GM19099 (cell line): ENCODE results near the gene CTPS2.

ENCODE experiments used
- POLR2A ChIP-seq: IDR thresholded peaks from 3 replicates; pipeline ENCODE4 v1.6.1; 2011; ENCODE audit warnings: low read depth; ENCODE audit not compliant: insufficient read length; ENCODE audit errors: extremely low read depth

CTPS2 gene

DNA sequence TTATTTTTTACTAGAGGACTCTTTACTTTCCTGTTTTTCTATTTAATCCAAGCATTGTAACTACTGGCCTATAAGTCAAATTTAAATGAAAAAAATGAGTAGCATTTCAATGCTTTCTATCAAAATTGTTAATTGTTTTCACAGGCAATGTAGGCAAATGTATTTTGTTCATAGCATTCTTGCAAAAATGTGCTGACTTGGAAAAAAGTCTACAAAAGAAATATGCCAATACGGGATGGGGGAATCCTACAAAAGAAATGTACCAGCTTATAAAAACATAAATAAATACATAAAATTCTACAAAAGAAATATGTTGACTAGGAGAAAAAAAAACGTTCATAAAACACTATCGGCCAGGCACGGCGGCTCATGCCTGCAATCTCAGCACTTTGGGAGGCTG lies 77.4 kb downstream of the CTPS2 start:
- TF ChIP-seq POLR2A = no peak

GRCh38 chrX:16633754-16634153 lies 78.7 kb downstream of the CTPS2 start:
- no peak for TF ChIP-seq POLR2A

GRCh38 chrX:16629909-16630308 lies 82.6 kb downstream of the CTPS2 start:
- TF ChIP-seq POLR2A = no peak

GRCh38 chrX:16628946-16629595 lies 83.4 kb downstream of the CTPS2 start:
- TF ChIP-seq POLR2A = no peak

DNA sequence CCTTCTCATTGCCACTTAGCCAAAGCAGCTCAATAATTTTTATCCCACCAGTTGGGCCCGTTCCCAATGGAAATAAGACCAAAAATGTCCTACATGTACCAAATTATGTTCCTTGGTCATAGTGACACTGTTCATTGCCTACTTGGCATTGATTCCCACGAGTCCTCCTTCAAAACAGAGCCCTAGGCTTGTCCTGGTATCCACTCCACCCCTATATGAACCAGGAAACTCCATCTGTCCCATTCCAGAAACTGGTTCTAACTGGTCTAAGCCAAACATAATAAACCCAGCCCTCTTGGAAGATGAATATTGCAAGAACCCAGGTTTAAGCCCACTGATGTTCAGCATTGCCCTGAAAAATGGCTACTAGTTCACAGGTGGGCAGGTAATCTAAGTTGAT lies 93.4 kb downstream of the CTPS2 start:
- TF ChIP-seq POLR2A = no peak

DNA sequence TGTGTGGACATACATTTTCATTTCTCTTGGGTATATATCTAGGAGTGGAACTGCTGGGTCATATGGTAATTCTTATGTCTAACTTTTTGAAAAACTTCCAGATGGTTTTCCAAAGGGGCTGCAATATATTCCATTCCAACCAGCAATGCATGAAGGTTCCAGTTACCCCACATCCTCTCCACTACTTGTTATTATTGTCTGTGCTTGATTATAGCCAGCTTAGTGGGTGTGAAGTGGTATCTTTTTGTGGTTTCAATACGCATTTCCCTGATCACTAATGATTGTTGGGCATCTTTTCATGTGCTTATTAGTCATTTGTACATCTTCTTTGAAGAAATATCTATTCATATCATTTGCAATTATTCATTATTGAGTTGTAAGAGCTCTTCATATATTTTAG lies 94.0 kb downstream of the CTPS2 start:
- TF ChIP-seq POLR2A = no peak

DNA sequence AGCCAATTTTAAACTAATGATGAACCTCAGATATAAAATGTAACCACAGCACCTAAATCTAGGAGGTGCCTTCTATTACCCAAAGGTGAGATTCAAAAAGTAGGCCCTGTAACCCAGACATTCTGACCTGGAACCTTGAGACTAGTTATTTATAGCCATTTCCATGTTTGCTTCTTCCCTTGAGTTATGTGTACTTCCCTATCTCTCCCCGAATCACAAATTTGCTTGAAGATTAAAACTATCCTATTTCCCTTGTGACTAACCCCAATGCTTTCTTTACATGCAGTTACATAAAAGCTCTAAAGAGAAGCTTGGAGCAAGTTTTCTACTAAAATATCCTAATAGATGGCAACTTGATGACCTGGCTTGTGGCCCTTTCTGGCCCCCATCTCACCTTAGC lies 95.1 kb downstream of the CTPS2 start:
- TF ChIP-seq POLR2A = no peak

GRCh38 chrX:16612257-16612897 lies 100.1 kb downstream of the CTPS2 start:
- TF ChIP-seq POLR2A = no peak

DNA sequence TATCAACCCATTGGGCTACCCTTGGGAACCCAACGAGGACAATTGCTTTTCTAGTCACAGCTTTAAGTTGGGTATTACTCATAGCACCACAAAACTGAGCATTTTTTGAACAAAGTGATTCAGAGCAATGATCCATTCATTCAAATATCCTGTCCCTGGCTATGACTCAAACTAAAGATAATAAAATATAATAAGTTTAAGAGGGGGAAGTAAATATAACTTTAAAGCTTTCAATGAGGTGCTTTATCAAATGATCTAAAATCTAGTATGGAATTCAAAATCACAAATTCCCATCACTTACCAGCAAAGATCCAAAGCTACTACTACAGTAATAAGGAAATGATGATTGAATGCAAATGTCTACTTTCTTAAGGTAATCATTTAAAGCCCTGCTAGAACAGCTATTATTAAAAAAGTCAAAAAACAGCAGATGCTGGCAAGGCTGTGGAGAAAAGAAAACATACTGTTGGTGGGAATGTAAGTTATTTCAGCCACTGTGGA lies 102.3 kb downstream of the CTPS2 start:
- no peak for TF ChIP-seq POLR2A

- TF ChIP-seq POLR2A = no peak
Measured at GRCh38 chrX:16606142-16606720, 106.2 kb downstream of the CTPS2 start.

- TF ChIP-seq POLR2A = no peak
Measured at GRCh38 chrX:16604337-16604736, 108.1 kb downstream of the CTPS2 start.

DNA sequence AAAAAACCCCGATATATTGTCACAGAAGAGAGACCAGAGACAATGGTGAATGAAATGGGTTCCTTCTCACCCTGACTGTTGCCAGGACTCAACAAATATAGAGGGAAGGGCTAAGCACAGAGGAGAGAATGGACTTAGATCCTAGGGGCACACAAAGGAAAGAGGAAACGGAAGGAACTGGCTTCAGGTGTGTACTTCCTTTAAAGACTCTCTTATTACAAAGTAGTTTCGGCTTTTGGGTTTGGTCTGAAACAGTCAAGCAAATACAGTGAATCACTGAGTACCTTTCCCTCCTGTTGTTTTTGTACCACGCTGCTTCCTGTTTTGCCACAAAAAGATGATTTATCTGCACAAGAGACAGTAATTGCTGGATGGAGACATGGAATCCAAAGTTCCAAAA lies 108.6 kb downstream of the CTPS2 start:
- no peak for TF ChIP-seq POLR2A

- TF ChIP-seq POLR2A = no peak
Measured at GRCh38 chrX:16601885-16602284, 110.6 kb downstream of the CTPS2 start.

- TF ChIP-seq POLR2A = no peak
Measured at GRCh38 chrX:16594490-16594889, 118.0 kb downstream of the CTPS2 start.

GRCh38 chrX:16593801-16594200 lies 118.7 kb downstream of the CTPS2 start:
- no peak for TF ChIP-seq POLR2A

DNA sequence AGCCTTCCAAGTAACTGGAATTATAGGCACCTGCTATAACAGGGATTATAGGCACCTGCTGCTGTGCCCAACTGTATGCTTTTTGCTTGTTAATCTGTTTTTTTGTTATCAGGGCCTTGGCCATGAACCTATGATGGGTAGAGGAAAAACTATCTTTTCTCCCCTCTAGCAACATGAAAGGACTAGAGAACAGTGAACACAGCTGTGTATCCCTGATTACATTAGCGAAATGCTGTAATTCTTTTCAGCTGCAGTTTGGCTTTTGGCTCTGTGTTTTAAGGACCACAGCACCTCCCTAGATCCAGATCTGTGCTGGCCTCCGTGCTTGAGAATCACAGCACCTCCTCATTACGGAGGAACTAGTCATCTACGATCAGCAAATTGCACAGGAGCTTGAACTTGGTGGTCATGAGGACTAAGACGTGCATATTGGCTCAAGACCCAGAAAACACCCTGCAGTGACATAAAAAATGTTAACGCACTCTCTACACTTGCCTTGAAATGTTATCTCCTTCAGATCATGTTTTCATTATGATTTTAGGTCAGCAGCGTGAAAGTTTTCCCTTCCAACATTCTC lies 120.2 kb downstream of the CTPS2 start:
- TF ChIP-seq POLR2A = no peak
